ENCODE measurements around the gene OTUD6A.

OTUD6A gene

DNA sequence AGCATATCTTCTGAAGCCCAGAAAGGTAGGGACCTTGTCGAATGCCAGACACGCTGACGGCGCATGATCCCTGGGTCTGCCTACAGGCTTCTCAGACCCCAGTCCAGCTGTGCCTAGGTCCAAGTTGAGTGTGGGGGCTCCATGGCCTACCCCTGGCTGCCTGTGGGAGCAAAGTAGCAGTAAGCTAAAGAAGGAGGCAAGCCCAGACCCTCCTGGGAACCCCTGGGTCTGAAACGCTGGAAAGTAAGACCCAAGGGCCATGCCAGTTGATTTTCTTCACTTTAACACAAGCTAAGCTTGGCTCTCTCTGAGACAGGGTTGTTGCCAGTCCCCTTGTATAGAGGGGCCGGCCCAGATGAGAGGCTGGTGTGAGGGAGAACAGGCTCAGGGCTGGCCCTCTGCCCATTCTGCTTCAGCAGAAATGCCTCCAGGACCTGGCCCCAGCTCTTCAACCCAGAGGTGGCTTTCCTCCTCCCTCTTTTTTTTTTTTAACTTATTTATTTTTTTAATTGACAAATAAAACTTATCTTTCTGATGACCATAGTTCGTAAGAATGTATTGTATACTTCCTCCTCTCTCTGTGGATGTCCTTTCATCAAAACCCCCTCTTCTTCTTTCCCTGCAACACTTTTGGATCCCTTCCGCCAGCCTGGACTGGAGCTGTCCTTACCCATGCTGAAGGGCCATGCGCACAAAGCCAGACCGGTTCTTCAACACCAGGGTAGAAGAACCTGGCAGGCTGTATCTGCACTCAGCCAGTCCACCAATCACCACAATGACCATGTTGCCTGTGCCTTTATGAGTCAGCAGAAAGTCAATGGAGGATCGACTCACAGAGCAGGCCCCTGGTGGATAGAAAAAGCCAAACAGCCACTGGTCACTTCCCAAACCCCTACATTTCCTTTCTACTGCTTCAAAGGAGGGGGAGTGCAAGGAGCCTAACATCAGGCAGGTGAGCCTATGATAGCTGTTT, 19.6 kb upstream of the OTUD6A start:
- H3K36me3 ChIP-seq, result no peaks in the 10 kb centered on the region
- no peak overlapping the region for H3K4me3 ChIP-seq (ENCODE audit: low read depth, low read length)
- TF ChIP-seq, protein P1, sequence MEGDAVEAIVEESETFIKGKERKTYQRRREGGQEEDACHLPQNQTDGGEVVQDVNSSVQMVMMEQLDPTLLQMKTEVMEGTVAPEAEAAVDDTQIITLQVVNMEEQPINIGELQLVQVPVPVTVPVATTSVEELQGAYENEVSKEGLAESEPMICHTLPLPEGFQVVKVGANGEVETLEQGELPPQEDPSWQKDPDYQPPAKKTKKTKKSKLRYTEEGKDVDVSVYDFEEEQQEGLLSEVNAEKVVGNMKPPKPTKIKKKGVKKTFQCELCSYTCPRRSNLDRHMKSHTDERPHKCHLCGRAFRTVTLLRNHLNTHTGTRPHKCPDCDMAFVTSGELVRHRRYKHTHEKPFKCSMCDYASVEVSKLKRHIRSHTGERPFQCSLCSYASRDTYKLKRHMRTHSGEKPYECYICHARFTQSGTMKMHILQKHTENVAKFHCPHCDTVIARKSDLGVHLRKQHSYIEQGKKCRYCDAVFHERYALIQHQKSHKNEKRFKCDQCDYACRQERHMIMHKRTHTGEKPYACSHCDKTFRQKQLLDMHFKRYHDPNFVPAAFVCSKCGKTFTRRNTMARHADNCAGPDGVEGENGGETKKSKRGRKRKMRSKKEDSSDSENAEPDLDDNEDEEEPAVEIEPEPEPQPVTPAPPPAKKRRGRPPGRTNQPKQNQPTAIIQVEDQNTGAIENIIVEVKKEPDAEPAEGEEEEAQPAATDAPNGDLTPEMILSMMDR (IDR thresholded peaks at IDR 0.05; ENCODE audit: low read depth, low read length), result no peak
- no peaks in the 10 kb centered on the region for H3K9me3 ChIP-seq (ENCODE audit: severe bottlenecking)
- H3K27ac ChIP-seq, result no peak overlapping the region
- H3K27me3 ChIP-seq (ENCODE audit: insufficient read depth, low read depth, severe bottlenecking), result peaks cover 9% of the 10 kb centered on the region
- DNase-seq, result no peak

DNA sequence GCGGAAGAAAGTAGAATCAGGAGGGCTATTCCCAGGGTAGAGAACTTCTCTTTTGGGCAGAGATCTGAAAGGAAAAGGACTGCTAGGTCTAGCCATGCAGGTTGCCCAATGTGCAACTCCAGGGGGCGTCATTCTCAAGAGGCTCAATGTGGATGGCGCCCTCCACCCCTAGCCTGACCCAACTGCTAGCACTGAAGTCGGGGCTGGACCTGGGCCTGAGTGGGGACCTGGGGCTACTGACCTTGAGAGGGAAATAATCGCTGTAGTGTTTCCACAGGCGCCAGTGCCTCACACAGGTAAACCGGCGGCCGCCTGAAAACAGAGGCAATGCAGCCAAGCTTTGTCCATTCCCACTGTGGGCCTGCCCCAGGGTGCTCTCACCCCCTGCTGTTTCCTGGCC, 18.6 kb upstream of the OTUD6A start:
- Histone ChIP-seq H3K9me3 (ENCODE audit: severe bottlenecking) (no peaks in the 10 kb centered on the region), H3K27ac (no peak overlapping the region), H3K36me3 (no peaks in the 10 kb centered on the region), H3K4me3 (ENCODE audit: low read depth, low read length) (no peak overlapping the region), H3K27me3 (ENCODE audit: insufficient read depth, low read depth, severe bottlenecking) (peaks cover 5% of the 10 kb centered on the region)
- TF ChIP-seq, protein P1 (IDR thresholded peaks at IDR 0.05; ENCODE audit: low read depth, low read length), result no peak
- no peak for DNase-seq

DNA sequence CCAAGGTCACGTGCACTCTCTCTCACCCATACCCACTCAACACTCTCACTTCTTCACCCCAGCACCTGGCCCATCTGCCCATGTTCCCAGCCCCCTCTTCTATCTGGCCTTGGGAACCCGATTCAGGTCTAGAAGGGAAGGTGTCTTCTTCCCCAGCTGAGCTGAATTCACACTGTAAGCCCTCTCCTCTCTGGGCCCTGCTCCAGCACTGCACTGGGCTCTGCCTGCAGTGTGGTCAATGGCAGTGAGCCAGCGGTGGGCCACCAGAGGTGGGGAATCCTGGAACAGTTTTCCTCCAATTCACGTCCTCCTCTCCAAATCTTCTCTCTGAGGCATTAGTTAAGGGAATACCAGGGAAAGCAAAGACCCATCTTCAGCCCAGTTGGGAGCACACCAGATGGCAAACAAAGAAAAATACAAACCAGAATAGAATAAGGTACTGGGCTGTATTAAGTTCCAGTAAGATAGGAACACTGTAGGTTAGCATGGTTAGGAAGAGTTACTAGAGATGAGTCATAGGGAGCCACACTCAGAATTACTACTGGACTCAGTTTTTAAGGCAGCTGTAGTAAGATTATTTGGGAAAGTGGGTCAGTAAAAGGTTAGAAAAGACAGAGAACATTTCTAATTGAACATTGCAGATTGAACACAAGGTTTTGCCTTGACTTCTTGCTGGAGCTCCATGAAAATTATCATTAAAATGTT, 17.6 kb upstream of the OTUD6A start:
- Histone ChIP-seq H3K4me3 (ENCODE audit: low read depth, low read length) (no peak overlapping the region), H3K9me3 (ENCODE audit: severe bottlenecking) (no peaks in the 10 kb centered on the region), H3K27me3 (ENCODE audit: insufficient read depth, low read depth, severe bottlenecking) (peaks cover 5% of the 10 kb centered on the region), H3K36me3 (no peaks in the 10 kb centered on the region), H3K27ac (no peak overlapping the region)
- TF ChIP-seq, protein P1 (IDR thresholded peaks at IDR 0.05; ENCODE audit: low read depth, low read length), result no peak
- no peak for DNase-seq

DNA sequence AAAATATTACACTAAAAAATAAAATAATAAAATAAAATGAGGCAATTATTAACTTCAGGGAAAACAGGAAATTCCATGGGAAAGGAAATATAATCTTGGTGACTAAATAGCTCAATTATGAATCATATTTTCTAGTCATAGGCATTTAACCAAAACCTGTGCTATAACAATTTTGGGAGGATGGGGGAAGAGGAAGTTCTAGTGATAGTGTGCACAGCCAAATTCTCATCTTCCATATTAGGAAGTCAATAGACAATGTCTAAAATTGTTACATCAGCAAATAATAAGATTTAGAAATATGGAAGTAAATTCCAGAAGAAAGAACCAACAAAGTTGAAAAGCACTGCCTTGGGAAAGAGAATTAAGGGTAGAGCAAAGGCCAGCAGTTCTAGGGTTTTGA, 15.3 kb upstream of the OTUD6A start:
- Histone ChIP-seq H3K27me3 (ENCODE audit: insufficient read depth, low read depth, severe bottlenecking) (peaks cover 2% of the 10 kb centered on the region), H3K27ac (no peak overlapping the region)

DNA sequence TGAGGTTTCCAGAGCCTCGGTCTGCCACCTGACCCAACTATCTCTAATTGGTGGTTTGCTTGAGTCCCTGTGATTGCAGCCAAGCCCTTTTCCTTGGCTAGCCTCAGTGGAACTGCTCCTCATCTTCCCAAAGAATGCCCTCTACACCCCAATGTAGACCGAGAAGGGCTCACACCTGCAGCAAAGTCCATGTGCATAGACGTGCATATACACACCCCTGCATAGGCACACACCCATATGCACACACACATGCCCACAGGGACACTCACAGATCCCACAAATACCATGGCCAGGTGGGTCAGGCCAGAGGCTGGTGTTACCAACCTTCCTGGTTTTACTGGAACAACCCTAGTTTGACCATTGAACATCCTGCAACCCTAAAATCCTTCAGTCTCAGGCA, 12.9 kb upstream of the OTUD6A start:
- Histone ChIP-seq H3K4me3 (ENCODE audit: low read depth, low read length) (no peak overlapping the region), H3K27ac (no peak overlapping the region), H3K9me3 (ENCODE audit: severe bottlenecking) (no peaks in the 10 kb centered on the region), H3K27me3 (ENCODE audit: insufficient read depth, low read depth, severe bottlenecking) (no peaks in the 10 kb centered on the region), H3K36me3 (no peaks in the 10 kb centered on the region)
- no peak for DNase-seq
- TF ChIP-seq, protein P1 (IDR thresholded peaks at IDR 0.05; ENCODE audit: low read depth, low read length), result no peak

More for the DNA sequence above, 15.3 kb upstream of the OTUD6A start:
- H3K36me3 ChIP-seq, result no peaks in the 10 kb centered on the region
- TF ChIP-seq, protein P1 (IDR thresholded peaks at IDR 0.05; ENCODE audit: low read depth, low read length), result no peak
- no peak for DNase-seq
- H3K9me3 ChIP-seq (ENCODE audit: severe bottlenecking), result no peaks in the 10 kb centered on the region
- no peak overlapping the region for H3K4me3 ChIP-seq (ENCODE audit: low read depth, low read length)

All from WERI-Rb-1 (cell line).